ENCODE data around the gene PPT1.

Gene PPT1

DNA sequence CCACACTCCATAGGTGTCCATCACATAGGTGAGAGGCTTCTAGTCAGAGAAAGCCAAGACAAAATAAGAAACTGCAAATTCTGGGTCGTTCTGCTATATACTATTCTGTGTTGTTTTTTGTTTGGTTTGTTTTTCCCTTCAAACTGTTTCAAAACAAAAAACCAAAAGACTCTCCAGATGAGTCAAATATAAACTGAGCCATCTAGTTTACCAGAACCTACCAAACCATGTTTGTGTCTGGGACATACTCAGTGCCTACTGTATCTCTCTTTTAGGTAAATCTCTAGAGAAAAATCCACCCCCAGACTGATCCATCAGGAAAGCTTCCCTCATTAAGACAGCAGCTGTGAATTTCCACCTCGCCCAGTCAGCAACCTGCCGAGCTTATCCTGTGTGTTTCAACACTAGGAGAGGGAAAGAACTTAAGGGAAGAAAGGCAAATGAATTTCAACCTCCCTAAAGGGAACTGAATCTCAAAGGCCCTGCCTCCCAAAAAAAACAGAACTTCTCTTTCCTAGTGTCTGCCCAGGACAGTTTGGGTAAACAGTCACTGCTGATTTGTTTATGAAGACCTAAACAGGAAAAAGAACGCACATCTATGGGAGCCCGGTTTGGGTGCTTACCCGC lies 17.2 kb downstream of the PPT1 start:
- TF ChIP-seq FOXP2 (optimal IDR thresholded peaks at IDR 0.05; ENCODE audit: borderline replicate concordance, extremely low read depth, extremely low read length, insufficient read depth): no peak
- no peak for TF ChIP-seq POLR2AphosphoS5 (IDR thresholded peaks at IDR 0.05; ENCODE audit: low read depth, low read length)
- TF ChIP-seq, protein P1, sequence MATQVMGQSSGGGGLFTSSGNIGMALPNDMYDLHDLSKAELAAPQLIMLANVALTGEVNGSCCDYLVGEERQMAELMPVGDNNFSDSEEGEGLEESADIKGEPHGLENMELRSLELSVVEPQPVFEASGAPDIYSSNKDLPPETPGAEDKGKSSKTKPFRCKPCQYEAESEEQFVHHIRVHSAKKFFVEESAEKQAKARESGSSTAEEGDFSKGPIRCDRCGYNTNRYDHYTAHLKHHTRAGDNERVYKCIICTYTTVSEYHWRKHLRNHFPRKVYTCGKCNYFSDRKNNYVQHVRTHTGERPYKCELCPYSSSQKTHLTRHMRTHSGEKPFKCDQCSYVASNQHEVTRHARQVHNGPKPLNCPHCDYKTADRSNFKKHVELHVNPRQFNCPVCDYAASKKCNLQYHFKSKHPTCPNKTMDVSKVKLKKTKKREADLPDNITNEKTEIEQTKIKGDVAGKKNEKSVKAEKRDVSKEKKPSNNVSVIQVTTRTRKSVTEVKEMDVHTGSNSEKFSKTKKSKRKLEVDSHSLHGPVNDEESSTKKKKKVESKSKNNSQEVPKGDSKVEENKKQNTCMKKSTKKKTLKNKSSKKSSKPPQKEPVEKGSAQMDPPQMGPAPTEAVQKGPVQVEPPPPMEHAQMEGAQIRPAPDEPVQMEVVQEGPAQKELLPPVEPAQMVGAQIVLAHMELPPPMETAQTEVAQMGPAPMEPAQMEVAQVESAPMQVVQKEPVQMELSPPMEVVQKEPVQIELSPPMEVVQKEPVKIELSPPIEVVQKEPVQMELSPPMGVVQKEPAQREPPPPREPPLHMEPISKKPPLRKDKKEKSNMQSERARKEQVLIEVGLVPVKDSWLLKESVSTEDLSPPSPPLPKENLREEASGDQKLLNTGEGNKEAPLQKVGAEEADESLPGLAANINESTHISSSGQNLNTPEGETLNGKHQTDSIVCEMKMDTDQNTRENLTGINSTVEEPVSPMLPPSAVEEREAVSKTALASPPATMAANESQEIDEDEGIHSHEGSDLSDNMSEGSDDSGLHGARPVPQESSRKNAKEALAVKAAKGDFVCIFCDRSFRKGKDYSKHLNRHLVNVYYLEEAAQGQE (IDR thresholded peaks at IDR 0.05; ENCODE audit: insufficient read depth in 1 of 2, low read depth in 2 of 2, low read length in 2 of 2): no peak
- TF ChIP-seq TAF1 (IDR thresholded peaks at IDR 0.05; ENCODE audit: borderline replicate concordance, insufficient read depth, low read length): no peak

DNA sequence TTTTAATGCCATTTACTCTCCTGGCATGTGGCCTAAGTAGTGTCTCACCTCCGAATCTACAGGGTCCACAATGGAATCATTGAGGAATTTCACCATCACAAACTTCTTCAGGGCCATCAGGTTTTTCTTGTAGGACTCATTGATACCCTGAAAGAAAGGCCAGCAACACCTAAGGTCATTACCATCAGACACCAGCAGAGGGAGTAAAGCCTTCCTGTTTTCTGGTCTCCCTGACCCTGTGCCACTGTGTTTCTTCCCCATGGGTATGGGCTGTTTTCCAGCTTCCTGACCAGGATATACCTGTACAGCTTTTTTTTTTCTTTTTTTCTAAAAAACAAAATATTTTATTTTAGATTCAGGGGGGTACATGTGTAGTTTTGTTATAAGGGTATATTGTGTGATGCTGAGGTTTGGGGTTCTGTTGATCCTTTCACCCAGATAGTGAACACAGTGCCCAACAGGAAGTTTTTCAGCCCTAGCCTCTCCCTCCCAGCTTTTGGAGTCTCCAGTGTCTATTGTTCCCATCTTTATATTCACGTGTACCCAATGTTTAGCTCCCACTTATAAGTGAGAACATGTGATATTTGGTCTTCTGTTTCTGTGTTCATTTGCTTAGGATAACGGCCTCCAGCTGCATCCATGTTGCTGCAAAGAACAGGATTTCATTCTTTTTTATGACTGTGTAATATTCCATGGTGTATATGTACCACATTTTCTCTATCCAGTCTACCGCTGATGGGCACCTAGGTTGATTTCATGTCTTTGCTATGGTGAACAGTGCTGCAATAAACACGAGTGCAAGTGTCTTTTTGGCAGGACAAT lies 18.3 kb downstream of the PPT1 start:
- TF ChIP-seq FOXP2 (optimal IDR thresholded peaks at IDR 0.05; ENCODE audit: borderline replicate concordance, extremely low read depth, extremely low read length, insufficient read depth) (no peak), TAF1 (IDR thresholded peaks at IDR 0.05; ENCODE audit: borderline replicate concordance, insufficient read depth, low read length) (no peak), POLR2AphosphoS5 (IDR thresholded peaks at IDR 0.05; ENCODE audit: low read depth, low read length) (no peak), SIN3A (IDR thresholded peaks at IDR 0.05; ENCODE audit: borderline replicate concordance, insufficient read depth, low read length) (no peak)
- TF ChIP-seq, protein P1 (IDR thresholded peaks at IDR 0.05; ENCODE audit: insufficient read depth in 1 of 2, low read depth in 2 of 2, low read length in 2 of 2): no peak

DNA sequence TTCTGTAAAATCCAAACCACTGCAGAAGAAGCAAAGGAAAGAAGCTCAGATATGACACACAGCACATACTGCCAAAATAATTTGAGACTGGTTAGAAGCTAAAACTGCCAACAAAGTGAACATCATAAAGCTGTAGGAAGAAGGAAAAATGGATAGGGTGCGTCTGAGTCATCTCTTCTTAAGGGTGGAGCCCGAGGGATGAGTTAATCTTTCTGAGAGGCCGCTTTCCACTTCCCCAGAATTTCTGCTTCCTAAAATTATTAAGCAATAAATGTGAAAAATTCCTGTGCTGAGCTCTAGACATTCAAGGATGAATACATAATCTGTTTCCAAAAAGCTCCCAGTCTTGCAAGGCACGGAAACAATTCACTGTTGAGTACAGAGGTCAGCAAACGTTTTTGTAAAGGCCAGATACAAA lies 20.1 kb downstream of the PPT1 start:
- TF ChIP-seq, protein P1 (IDR thresholded peaks at IDR 0.05; ENCODE audit: insufficient read depth in 1 of 2, low read depth in 2 of 2, low read length in 2 of 2): no peak
- TF ChIP-seq TAF1 (IDR thresholded peaks at IDR 0.05; ENCODE audit: borderline replicate concordance, insufficient read depth, low read length) (no peak), POLR2AphosphoS5 (IDR thresholded peaks at IDR 0.05; ENCODE audit: low read depth, low read length) (no peak), SIN3A (IDR thresholded peaks at IDR 0.05; ENCODE audit: borderline replicate concordance, insufficient read depth, low read length) (no peak), FOXP2 (optimal IDR thresholded peaks at IDR 0.05; ENCODE audit: borderline replicate concordance, extremely low read depth, extremely low read length, insufficient read depth) (no peak)

DNA sequence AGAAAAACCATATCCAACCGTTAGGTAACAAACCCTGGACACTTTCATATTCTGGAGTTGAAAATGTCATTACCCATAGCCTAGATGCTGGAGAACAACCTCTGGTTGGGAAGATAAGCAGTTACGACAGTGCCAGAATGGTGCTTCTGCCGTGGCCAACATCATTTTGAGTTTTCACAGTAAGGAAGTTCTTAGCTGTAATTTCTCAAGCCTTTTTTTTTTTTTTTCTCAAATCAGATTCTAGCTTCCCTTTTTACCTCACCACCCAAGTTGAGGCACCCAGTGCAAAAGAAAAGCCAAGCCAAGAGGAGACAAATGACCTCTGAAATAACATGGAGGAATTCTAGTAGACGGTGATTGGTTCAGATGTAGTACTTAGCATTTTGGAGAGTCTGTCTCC lies 21.8 kb downstream of the PPT1 start:
- TF ChIP-seq, protein P1 (IDR thresholded peaks at IDR 0.05; ENCODE audit: insufficient read depth in 1 of 2, low read depth in 2 of 2, low read length in 2 of 2): no peak
- no peak for TF ChIP-seq TAF1 (IDR thresholded peaks at IDR 0.05; ENCODE audit: borderline replicate concordance, insufficient read depth, low read length)
- TF ChIP-seq POLR2AphosphoS5 (IDR thresholded peaks at IDR 0.05; ENCODE audit: low read depth, low read length): no peak
- TF ChIP-seq FOXP2 (optimal IDR thresholded peaks at IDR 0.05; ENCODE audit: borderline replicate concordance, extremely low read depth, extremely low read length, insufficient read depth): no peak
- no peak for TF ChIP-seq SIN3A (IDR thresholded peaks at IDR 0.05; ENCODE audit: borderline replicate concordance, insufficient read depth, low read length)

Data from PFSK-1 (cell line).